Subcutaneous adipose tissue (tissue), 4 donors: ENCODE results near the gene EFHC1. TPM values are rescaled to one million over a fixed set of nuclear protein-coding genes. Genes with fewer than 3 reads are reported as not detected.

ENCODE experiments used
- CTCF ChIP-seq: fragments of 450-650 bp; IDR thresholded peaks from one replicate; pipeline ENCODE4 v1.5.1; 2016; ENCODE audit warnings: low read depth, mild to moderate bottlenecking, control low read depth, antibody characterized with exemption, moderate library complexity
- total RNA-seq, 4 donors: library from RNA; depleted of rRNA; stranded (reverse); fragments of >200 nt; gene quantifications; one replicate each; pipeline ENCODE4 v1.1.0, GENCODE V29; 2016

EFHC1 gene
- total RNA-seq, 4 donors from 2014 or later, result 26.2 to 33.9 (median 27.3) TPM

GRCh38 chr6:52422156-52422555 is 2.0 kb downstream of the EFHC1 start:
- no peak for TF ChIP-seq CTCF

GRCh38 chr6:52423448-52423847 is 3.3 kb downstream of the EFHC1 start:
- TF ChIP-seq CTCF, result no peak

GRCh38 chr6:52423971-52424381 is 3.8 kb downstream of the EFHC1 start:
- TF ChIP-seq CTCF, result no peak

GRCh38 chr6:52424513-52424912 is 4.4 kb downstream of the EFHC1 start:
- no peak for TF ChIP-seq CTCF

GRCh38 chr6:52426667-52427066 is 6.5 kb downstream of the EFHC1 start:
- TF ChIP-seq CTCF, result no peak

GRCh38 chr6:52435345-52435744 is 15.2 kb downstream of the EFHC1 start:
- no peak for TF ChIP-seq CTCF

- no peak for TF ChIP-seq CTCF
These were observed 18.8 kb downstream of the EFHC1 start for GRCh38 chr6:52438926-52439325.
